ENCODE results near the gene SYT8. TPM values are rescaled to one million over a fixed set of nuclear protein-coding genes. Genes with fewer than 3 reads are reported as not detected.

The SYT8 gene
- total and polyA plus RNA-seq, 7 donors: 0.04 to 0.28 (median 0.06) TPM; not detected in 4

DNA sequence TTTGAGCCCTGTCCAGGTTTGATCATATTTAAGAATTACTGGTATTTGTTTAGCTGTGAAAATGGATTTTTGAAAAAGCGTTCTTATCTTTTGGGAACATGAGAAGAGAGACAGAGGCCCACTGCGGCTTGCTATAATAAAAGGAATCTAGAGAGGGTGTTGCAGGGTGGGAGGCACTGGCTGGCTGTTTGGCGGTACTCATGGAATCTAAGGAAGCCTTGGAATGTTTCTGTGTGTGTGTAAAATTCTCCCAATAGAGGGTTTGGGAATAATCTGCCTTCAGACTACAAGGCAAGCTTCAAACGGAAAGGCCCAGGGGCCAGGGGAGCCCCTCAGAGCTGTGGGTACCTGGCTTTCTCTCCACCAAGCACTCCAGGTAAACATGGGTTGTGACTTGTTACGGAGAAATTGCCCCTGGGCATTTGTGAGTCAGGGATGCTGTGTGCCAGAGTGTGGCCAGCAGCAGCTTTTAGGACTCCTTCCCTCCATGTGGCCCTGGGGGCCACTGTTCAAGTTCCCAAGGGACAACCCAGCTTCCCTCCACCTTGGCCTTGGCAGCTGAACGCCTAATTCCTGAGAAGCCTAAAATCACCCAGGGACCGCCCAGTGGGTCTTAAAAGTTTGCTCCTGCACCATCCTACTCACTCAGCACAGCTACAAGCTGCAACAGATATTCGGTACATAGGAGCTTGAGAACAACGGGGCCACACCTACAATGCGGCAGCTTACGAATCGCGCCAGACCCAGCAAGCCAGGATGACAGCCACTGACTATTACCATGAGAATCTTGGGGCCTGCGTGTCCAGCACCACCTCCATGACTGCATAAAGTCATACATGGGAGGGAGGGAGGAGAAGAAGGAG is 14.1 kb upstream of the SYT8 start:
- ATAC-seq: no peak
- no peak overlapping the region for H3K27ac ChIP-seq
- 82 to 84% (median 83%) methylated on average over 14 of the region's 14 CpGs for WGBS, 3 donors
- H3K36me3 ChIP-seq (ENCODE audit: insufficient read depth in 1 of 2, low read depth in 1 of 2): no peaks in the 10 kb centered on the region
- DNase-seq: no peak
- intact Hi-C loops (cut with DNase I): no loop called here
- peaks cover 17% of the 10 kb centered on the region for H3K9me3 ChIP-seq
- no peaks in the 10 kb centered on the region for H3K4me1 ChIP-seq
- peaks cover 0 to 3% (median 0%) of the 10 kb centered on the region in 3 donors for H3K27me3 ChIP-seq (ENCODE audit: insufficient read depth in 3 of 3, low read length in 2 of 3)
- TF ChIP-seq, protein P1, sequence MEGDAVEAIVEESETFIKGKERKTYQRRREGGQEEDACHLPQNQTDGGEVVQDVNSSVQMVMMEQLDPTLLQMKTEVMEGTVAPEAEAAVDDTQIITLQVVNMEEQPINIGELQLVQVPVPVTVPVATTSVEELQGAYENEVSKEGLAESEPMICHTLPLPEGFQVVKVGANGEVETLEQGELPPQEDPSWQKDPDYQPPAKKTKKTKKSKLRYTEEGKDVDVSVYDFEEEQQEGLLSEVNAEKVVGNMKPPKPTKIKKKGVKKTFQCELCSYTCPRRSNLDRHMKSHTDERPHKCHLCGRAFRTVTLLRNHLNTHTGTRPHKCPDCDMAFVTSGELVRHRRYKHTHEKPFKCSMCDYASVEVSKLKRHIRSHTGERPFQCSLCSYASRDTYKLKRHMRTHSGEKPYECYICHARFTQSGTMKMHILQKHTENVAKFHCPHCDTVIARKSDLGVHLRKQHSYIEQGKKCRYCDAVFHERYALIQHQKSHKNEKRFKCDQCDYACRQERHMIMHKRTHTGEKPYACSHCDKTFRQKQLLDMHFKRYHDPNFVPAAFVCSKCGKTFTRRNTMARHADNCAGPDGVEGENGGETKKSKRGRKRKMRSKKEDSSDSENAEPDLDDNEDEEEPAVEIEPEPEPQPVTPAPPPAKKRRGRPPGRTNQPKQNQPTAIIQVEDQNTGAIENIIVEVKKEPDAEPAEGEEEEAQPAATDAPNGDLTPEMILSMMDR (IDR thresholded peaks at IDR 0.05): no peak
- H3K4me3 ChIP-seq: no peak overlapping the region

DNA sequence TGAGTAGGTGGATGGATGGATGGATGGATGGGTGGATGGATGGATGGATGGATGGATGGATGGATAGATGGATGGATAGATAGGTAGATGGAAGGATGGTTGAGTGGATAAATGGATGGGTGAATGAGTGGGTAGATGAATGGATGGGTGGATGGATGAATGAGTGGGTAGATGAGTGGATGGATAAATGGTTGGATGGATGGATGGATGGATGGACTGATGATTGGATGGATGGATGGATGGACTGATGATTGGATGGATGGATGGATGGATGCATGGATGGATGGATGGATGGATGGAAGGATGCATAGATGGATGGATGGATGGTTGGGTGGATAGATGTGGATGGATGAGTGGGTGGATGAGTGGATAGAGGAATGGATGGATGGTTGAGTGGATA is 13.2 kb upstream of the SYT8 start:
- intact Hi-C loops (cut with DNase I): no loop called here
- no peaks in the 10 kb centered on the region for H3K36me3 ChIP-seq (ENCODE audit: insufficient read depth in 1 of 2, low read depth in 1 of 2)
- H3K4me1 ChIP-seq: no peaks in the 10 kb centered on the region
- no peak for DNase-seq
- H3K27me3 ChIP-seq (ENCODE audit: insufficient read depth in 3 of 3, low read length in 2 of 3): no peaks in the 10 kb centered on the region
- H3K9me3 ChIP-seq: peaks cover 17% of the 10 kb centered on the region
- TF ChIP-seq, protein P1 (IDR thresholded peaks at IDR 0.05): no peak
- H3K4me3 ChIP-seq: no peak overlapping the region
- no peak for ATAC-seq
- H3K27ac ChIP-seq: no peak overlapping the region

- H3K27ac ChIP-seq: no peak overlapping the region
- no peak for ATAC-seq
- WGBS, 3 donors: 69 to 83% (median 81%) methylated on average over 8 of the region's 8 CpGs
- no peak for DNase-seq
- H3K4me3 ChIP-seq: no peak overlapping the region
- no peaks in the 10 kb centered on the region for H3K4me1 ChIP-seq
- TF ChIP-seq, protein P1 (IDR thresholded peaks at IDR 0.05): no peak
- intact Hi-C loops (cut with DNase I): no loop called here
- H3K27me3 ChIP-seq (ENCODE audit: insufficient read depth in 3 of 3, low read length in 2 of 3): peaks cover 0 to 4% (median 2%) of the 10 kb centered on the region in 3 donors
- H3K9me3 ChIP-seq: peaks cover 11% of the 10 kb centered on the region
- H3K36me3 ChIP-seq (ENCODE audit: insufficient read depth in 1 of 2, low read depth in 1 of 2): no peaks in the 10 kb centered on the region
These were observed 12.0 kb upstream of the SYT8 start for GRCh38 chr11:1822648-1823375.

DNA sequence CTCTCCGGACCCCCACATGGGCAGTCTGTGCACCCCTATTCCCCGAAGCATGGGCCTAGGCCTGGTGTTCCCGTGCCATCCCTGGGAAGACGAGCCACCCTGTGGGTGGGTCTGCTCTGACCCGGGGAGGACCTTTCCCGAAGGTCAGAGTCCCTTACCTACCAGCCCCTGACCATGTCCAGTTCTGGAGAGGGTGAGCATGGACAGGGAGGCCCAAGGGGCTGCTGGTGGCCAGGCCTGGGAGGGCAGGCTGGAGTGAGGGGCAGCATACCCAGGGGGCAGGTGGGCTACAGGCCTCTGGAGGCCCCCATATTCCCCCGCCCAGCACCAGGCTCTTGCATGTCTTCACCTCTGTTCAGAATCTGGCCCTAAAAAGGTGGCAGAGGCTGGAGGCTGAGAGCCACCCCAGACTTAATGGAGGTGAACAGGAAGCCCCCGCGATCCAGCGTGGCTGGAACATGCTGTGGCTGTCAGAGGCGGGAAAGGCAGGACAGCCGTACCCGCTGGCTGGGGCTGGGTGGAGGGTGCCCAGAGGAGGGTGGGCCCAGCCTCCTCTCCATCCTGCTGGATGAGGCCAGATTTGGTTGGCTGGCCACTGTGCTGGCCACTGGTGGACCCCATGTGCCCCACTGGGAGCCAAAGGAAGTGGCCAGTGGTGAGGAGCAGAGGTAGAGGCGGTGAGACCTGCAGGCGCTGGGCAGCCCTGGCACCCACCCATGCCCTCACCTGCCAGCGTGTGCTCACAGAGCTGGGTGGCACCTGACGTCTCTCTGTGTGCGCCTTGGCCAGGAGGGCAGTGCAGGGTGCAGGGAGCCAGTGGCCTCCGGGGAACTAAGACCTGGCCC is 11.2 kb upstream of the SYT8 start:
- Histone ChIP-seq H3K27ac (no peak overlapping the region), H3K4me3 (no peak overlapping the region), H3K27me3 (ENCODE audit: insufficient read depth in 3 of 3, low read length in 2 of 3) (peaks cover 0 to 6% (median 3%) of the 10 kb centered on the region in 3 donors), H3K9me3 (peaks cover 4% of the 10 kb centered on the region), H3K36me3 (ENCODE audit: insufficient read depth in 1 of 2, low read depth in 1 of 2) (no peaks in the 10 kb centered on the region), H3K4me1 (no peaks in the 10 kb centered on the region)
- ATAC-seq (no peak), DNase-seq (no peak)
- intact Hi-C loops (cut with DNase I): no loop called here
- TF ChIP-seq, protein P1 (IDR thresholded peaks at IDR 0.05): no peak
- 94 to 96% (median 94%) methylated on average over 19 of the region's 19 CpGs for WGBS, 3 donors

All from psoas muscle (tissue), 8 donors.